Measurements from ENCODE around the gene CCDC183. TPM values are rescaled to one million over a fixed set of nuclear protein-coding genes. Genes with fewer than 3 reads are reported as not detected.
"Not testable (repeated sequence)": the region's sequence is repeated elsewhere in the genome, so short reads cannot be mapped to it uniquely, and the experiment has no call there.

The CCDC183 gene
- total RNA-seq, 1 donor from 2014 or later: not detected

GRCh38 chr9:136799079-136799853 is 3.1 kb downstream of the CCDC183 start:
- Mint-ChIP-seq H3K4me3 (no peak overlapping the region), H3K36me3 (ENCODE audit: low read depth) (peaks cover 4% of the 10 kb centered on the region), H3K9me3 (no peaks in the 10 kb centered on the region), H3K27ac (no peak overlapping the region), H3K27me3 (peaks cover 3% of the 10 kb centered on the region), H3K4me1 (peaks cover 28% of the 10 kb centered on the region)
- ChIA-PET CTCF (interaction anchor here (0.9 kb wide), 1 partner anchor 12 kb away, joined by 3 read pairs; no protein-coding TSS in a partner anchor), POLR2A (interaction anchor here (0.6 to 1.9 kb wide), 8 partner anchors 8 to 193 kb away, joined by 3 to 7 read pairs (median 4); partner anchors contain the start of gene PAXX)
- intact Hi-C loops (cut with micrococcal nuclease): loop anchor here (10.0 kb wide), 1 partner anchor 756 kb away; the partner anchor contains the start of genes MRPL41 and PNPLA7
- ATAC-seq (ENCODE audit: low read depth) (no peak), DNase-seq (no peak)
- TF ChIP-seq, protein P1, sequence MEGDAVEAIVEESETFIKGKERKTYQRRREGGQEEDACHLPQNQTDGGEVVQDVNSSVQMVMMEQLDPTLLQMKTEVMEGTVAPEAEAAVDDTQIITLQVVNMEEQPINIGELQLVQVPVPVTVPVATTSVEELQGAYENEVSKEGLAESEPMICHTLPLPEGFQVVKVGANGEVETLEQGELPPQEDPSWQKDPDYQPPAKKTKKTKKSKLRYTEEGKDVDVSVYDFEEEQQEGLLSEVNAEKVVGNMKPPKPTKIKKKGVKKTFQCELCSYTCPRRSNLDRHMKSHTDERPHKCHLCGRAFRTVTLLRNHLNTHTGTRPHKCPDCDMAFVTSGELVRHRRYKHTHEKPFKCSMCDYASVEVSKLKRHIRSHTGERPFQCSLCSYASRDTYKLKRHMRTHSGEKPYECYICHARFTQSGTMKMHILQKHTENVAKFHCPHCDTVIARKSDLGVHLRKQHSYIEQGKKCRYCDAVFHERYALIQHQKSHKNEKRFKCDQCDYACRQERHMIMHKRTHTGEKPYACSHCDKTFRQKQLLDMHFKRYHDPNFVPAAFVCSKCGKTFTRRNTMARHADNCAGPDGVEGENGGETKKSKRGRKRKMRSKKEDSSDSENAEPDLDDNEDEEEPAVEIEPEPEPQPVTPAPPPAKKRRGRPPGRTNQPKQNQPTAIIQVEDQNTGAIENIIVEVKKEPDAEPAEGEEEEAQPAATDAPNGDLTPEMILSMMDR (IDR thresholded peaks at IDR 0.05): no peak

- H3K9me3 Mint-ChIP-seq: no peaks in the 10 kb centered on the region
- H3K4me3 Mint-ChIP-seq: peak overlapping the region; percentile 80
- H3K4me1 Mint-ChIP-seq: peaks cover 28% of the 10 kb centered on the region
- H3K36me3 Mint-ChIP-seq (ENCODE audit: low read depth): peaks cover 5% of the 10 kb centered on the region
- intact Hi-C loops (cut with micrococcal nuclease): loop anchor here (1.0 to 10.0 kb wide), 2 partner anchors 9 to 755 kb away; partner anchors contain the start of genes MRPL41, PNPLA7 and TMEM141
- TF ChIP-seq, protein P1 (IDR thresholded peaks at IDR 0.05): no peak
- ChIA-PET POLR2A (interaction anchor here (0.5 to 1.4 kb wide), 11 partner anchors 8 to 449 kb away, joined by 3 to 10 read pairs (median 4); partner anchors contain the start of genes FUT7 and PAXX), CTCF (interaction anchor here (2.1 kb wide), 1 partner anchor 247 kb away, joined by 5 read pairs; the partner anchor contains the start of gene NPDC1)
- H3K27me3 Mint-ChIP-seq: peaks cover 3% of the 10 kb centered on the region
- DNase-seq (peak; percentile 66), ATAC-seq (ENCODE audit: low read depth) (peak; percentile 85)
- H3K27ac Mint-ChIP-seq: no peak overlapping the region
These were observed 3.9 kb downstream of the CCDC183 start for GRCh38 chr9:136799854-136800657.

GRCh38 chr9:136802321-136802720 is 6.2 kb downstream of the CCDC183 start:
- H3K27me3 Mint-ChIP-seq: no peaks in the 10 kb centered on the region
- intact Hi-C loops (cut with micrococcal nuclease): no loop called here
- no peak for ATAC-seq (ENCODE audit: low read depth)
- H3K4me1 Mint-ChIP-seq: peaks cover 34% of the 10 kb centered on the region
- H3K27ac Mint-ChIP-seq: no peak overlapping the region
- TF ChIP-seq, protein P1 (IDR thresholded peaks at IDR 0.05): no peak
- H3K4me3 Mint-ChIP-seq: no peak overlapping the region
- CTCF ChIA-PET: interaction anchor here (1.4 to 1.5 kb wide), 2 partner anchors 12 to 233 kb away, joined by 3 read pairs; no protein-coding TSS in a partner anchor
- no peaks in the 10 kb centered on the region for H3K9me3 Mint-ChIP-seq
- DNase-seq: no peak
- POLR2A ChIA-PET: interaction anchor here (0.6 kb wide), 1 partner anchor 349 kb away, joined by 4 read pairs; no protein-coding TSS in a partner anchor
- H3K36me3 Mint-ChIP-seq (ENCODE audit: low read depth): peaks cover 8% of the 10 kb centered on the region

- ATAC-seq (ENCODE audit: low read depth); intact Hi-C loops (cut with micrococcal nuclease); H3K4me3 Mint-ChIP-seq; H3K27me3 Mint-ChIP-seq; H3K27ac Mint-ChIP-seq; DNase-seq; H3K9me3 Mint-ChIP-seq; H3K36me3 Mint-ChIP-seq (ENCODE audit: low read depth): not testable (repeated sequence)
- ChIA-PET POLR2A (interaction anchor here (0.7 kb wide), 1 partner anchor 283 kb away, joined by 3 read pairs; no protein-coding TSS in a partner anchor), CTCF (interaction anchor here (1.4 kb wide), 1 partner anchor 13 kb away, joined by 3 read pairs; no protein-coding TSS in a partner anchor)
- H3K4me1 Mint-ChIP-seq: peaks cover 34% of the 10 kb centered on the region
These were observed 6.9 kb downstream of the CCDC183 start for GRCh38 chr9:136803009-136803550.
